HG03097 (cell line): Measurements from ENCODE around the gene XRCC5.
A peak's percentile ranks its signal among the peaks of the same experiment; 100 is the strongest.

ENCODE experiments used
- ATAC-seq: cut with Tn5 transposase; IDR thresholded peaks from one replicate; pipeline ENCODE4 v1.9.1; 2021; ENCODE audit not compliant: unreplicated experiment, low FRiP score

Gene XRCC5

DNA sequence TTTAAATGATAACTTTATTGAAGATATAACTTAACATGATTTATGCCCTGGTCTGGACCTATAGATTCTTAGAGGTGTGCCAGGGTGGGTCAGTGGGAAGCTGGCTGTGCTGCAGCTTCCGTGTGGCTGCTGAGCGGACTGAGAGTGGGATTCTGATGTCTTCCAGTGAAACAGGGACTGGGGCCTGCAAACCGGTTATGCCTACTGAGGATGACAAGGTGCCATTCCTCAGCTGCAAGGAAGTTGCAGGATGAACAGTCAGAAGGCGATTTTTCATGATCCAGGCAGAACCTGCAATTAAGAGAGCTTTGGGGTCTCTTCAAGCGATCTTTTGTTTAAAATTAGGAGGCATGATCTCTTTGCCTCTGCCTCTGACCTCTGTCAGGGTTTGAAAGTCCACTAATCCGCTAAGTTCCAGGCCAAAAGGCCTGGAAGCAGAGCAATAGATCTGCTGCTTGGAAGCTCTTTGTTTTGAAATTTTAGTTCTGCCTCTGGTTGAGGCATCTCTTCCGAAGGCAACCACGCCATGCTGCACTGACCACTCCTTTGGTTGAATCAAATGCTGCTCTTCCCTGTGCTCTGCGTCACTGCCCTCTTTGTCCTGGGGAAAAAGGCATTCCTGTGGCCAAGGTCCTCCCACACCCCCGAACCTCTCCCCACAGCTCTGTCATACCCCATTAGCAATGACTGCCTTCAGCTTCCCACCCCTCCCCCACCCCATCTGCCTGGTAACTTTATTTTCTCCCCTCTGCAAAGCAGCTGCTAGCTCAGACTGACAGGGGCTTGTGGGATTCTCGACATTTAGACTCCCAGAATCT, 25.5 kb upstream of the XRCC5 start:
- no peak for ATAC-seq

DNA sequence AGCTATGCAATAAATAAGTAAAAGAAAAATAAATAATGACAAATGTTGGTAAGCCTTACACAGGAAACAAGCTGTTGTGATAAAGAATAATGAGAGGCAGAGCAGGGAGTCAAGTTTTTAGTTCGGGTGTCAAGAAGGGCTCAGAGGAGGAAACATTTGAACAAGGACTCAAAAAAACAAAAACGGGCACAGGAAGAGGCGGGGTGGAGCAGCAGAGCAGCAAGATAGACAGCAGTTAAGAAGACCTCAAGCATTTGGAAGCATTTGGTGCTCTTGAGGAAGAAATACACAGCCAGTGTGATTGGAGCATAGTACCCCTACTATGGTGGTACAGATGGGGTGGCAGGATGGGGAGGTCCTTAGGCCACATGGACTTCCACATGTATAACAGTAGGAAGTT, 24.6 kb upstream of the XRCC5 start:
- ATAC-seq = no peak

DNA sequence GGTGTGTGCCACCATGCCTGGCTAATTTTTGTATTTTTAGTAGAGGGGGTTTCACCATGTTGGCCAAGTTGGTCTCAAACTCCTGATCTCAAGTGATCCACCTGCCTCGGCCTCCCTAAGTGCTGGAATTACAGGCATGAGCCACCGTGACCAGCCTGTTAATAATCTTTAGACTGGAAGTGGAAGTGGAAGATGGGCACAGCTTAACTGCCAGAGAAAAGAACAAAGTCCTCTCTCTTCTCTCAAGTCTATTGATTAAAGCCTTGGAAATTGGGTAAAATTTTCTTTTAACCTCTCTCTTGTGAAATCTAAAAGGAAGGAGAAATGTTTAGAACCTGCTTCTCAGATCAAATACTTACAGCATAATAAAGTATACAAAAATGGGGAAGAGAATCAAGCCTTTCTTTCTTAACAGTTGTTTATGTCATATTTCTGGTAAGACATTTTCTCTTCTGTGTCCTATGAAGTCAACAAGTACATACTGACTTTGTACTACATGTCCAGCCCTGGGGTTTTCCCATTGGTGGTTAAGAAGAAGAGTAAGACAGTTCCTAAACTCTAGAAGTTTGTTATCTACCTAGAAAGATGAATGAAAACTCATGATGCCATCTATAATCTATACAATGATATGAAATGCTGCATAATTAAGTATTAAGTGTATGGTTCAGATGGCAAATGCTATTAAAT, 22.8 kb upstream of the XRCC5 start:
- ATAC-seq = no peak

DNA sequence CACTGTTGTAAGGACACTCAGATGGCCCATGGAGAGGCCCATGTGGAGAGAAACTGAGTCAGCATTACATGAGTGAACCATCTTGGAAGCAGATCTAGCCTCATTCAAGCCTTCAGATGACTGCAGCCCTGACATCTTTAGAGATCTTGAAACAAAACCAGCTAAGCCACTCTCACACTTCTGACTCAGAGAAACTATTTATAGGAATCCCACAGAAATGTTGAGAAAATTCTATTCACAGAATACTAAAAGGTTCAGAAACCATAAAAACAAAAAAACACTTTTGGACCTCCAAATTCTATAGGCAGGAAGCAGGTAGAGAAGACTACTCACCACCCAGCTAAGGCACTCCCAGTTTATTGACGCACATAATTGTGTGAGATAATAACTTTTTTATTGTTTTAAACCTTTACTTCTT, 18.8 kb upstream of the XRCC5 start:
- no peak for ATAC-seq

DNA sequence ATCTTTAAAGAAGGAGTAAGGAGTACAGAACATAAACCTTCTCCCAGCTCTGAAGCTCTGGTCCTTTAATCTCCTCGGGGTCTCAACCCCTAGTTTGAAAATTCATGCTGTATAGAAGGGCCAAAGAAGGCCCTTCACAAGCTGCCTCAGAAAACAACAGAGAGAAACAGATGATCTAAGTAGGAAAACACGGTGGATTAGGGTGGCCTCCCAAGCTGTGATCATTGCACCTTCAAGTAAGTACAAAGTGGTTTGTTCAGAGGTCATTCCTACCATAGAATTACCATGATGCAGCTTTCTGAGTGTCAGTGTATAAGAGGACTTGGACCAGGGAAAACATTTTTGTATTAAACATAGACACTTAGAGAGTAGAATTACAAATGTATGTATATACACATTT, 16.5 kb upstream of the XRCC5 start:
- no peak for ATAC-seq

- ATAC-seq = no peak
Measured at GRCh38 chr2:216094701-216095100, 14.4 kb upstream of the XRCC5 start.

GRCh38 chr2:216098421-216099334, 10.5 kb upstream of the XRCC5 start:
- no peak for ATAC-seq

GRCh38 chr2:216101109-216101508, 8.0 kb upstream of the XRCC5 start:
- ATAC-seq = no peak

- no peak for ATAC-seq
Measured at GRCh38 chr2:216103213-216103612, 5.9 kb upstream of the XRCC5 start.

DNA sequence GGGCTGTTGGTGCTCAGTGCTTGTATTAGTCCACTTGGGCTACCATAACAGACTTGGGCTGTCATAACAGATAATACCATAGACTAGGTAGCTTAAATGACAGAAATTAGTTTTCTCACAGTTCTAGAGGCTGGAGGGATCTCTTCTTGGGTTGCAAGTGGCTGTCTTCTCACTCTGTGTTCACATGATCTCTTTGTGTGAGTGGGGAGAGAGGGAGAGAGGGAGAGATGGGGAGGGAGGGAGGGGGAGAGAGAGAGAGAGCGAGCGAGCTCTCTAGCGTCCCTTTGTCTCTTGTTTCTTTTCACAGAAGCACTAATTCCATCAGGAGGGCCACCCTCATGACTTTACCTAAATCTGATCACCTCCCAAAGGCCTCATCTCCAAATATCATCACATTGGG, 4.5 kb upstream of the XRCC5 start:
- ATAC-seq = no peak

- no peak for ATAC-seq
Measured at GRCh38 chr2:216107320-216107719, 1.8 kb upstream of the XRCC5 start.

- ATAC-seq = no peak
Measured at GRCh38 chr2:216107760-216108159, 1.4 kb upstream of the XRCC5 start.

DNA sequence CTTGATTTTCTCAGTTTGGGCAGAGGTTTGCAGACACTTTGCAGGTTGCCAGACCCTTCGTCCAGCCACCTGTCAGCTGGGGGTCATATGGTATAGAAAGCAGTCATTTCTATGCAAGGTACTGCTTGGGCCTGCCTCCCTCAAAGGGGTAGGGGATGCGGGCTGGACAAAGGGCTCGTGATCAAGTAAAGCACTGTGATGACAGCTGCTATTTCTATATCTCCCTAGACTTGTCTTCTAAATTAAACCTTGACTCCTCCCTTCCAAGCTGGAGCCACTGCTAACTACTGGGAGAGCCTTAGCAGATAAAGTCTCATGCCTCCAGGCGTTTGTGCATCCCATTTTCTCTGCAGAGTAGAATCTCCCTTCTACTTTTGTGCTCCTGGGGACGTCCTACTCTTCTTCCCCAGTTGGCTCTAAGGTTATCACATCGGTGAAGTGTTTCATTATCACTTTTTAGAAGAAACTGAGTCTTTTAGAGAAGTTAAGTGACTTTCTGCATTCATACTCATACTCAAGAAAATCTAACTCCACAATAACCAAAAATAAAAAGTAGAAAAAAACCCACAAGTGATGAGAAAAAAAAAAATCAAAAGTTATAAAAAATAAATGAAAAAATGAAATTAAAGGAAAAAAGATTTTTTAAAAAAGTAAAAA, 710 bp upstream of the XRCC5 start:
- no peak for ATAC-seq

DNA sequence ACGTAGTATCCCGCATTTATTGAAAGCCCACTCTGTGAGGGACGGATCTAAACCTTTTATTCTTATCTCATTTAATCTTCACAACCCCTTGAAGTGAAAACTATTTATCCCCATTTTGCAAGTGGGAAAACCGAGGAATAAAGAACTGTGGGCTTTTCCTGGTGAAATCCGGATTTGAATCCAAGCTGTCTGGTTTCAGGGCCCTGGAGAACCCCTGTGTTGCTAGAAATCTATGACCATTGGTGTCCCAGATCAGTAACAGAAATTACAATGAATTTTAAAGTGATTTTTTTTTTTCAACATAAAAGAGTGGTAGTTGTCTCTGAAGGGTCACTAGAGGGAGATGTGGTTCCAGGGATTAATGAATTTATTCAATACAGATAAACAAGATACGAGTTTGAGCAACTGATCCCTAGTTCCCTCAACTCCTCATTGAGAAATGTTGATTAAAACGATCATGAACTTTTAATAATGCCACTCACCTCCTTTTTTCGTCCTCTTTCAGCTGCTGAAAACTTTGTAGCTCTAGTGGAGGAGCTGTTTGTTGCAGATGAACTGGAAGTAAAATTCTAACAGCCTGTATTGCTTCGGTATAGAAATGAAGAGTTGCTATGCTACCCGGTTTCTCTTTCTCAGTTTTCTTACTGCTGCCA, 940 bp downstream of the XRCC5 start:
- no peak for ATAC-seq

GRCh38 chr2:216110620-216111019, 1.5 kb downstream of the XRCC5 start:
- ATAC-seq = no peak

DNA sequence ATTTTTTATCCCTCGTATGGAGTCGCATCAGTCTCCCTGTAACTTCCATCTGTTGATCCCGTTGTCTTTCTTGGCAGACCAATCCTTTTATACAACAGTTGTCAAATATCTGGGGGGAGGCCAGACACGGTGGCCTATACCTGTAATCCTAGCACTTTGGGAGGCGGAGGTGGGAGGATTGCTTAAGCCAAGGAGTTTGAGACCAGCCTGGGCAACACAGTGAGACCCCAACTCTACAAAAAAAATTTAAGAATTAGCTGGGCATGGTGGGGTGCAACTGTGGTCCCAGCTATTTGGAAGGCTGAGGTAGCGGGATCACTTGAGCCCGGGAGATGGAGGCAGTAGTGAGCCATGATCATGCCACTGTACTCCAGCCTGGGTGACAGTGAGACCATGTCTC, 2.0 kb downstream of the XRCC5 start:
- ATAC-seq = no peak

DNA sequence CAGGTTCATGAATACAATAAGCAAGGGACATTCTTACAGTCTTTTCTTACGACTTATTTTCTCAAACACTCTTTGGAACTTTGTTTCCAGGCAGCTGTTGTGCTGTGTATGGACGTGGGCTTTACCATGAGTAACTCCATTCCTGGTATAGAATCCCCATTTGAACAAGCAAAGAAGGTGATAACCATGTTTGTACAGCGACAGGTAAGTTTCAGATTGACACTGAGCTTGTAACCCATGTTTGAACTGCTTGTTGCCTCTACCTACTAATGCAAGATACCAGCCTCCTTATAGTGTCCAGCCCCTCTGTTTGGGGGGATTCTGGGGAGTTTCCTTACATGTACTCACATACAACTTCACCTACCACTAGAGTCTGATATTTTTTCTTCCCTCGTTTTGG, 3.8 kb downstream of the XRCC5 start:
- ATAC-seq = no peak

- peak; percentile 54 for ATAC-seq
Measured at GRCh38 chr2:216113572-216113971, 4.4 kb downstream of the XRCC5 start.

GRCh38 chr2:216114382-216114713, 5.2 kb downstream of the XRCC5 start:
- ATAC-seq = peak; percentile 0
